GM19035 (cell line): ENCODE data around the gene TCTN3.
"Not testable (repeated sequence)": the region's sequence is repeated elsewhere in the genome, so short reads cannot be mapped to it uniquely, and the experiment has no call there.

Experiments
- ATAC-seq: cut with Tn5 transposase; IDR thresholded peaks from one replicate; pipeline ENCODE4 v1.9.1; 2021; ENCODE audit not compliant: unreplicated experiment

The TCTN3 gene

DNA sequence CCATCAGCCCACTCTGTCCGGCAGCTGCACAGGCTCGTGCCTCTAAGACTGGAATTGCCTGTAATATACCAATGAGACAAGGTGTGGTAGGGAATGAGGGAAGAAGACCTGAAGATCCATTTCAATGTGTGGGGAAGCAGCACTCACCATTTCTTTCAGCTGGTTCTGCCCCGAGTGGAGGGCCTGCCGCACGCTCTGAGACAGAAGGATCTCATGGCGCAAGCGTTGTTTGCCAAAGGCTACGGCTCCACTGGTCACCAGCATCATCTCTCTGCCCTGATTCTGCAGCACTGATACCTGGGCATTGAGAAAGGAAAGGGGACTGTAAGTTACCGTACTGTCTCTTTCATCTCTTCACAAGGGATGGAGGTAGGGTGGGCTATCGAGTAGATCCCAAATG lies 56.6 kb downstream of the TCTN3 start:
- ATAC-seq, result no peak

DNA sequence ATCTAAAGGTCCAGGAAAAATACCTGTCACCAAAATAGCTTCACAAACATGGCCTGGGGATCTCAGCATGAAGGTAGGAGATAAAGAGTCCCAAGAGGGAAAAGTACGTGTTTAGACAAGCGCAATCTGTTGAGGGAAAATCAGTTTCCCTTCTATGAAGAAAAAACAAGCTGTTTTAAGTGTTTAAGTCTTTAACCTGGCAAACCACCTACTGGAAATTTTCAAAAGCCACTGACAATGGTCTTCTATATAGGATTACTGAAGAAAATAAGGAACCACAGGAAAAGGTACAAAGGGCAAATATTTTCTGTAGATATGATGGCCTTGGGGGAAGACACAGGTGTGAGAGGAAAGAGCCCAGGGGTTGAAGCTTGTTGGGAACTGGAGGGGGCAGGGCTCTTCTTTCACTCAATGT lies 58.4 kb downstream of the TCTN3 start:
- ATAC-seq, result no peak

GRCh38 chr10:95628786-95629185 lies 64.9 kb downstream of the TCTN3 start:
- no peak for ATAC-seq

DNA sequence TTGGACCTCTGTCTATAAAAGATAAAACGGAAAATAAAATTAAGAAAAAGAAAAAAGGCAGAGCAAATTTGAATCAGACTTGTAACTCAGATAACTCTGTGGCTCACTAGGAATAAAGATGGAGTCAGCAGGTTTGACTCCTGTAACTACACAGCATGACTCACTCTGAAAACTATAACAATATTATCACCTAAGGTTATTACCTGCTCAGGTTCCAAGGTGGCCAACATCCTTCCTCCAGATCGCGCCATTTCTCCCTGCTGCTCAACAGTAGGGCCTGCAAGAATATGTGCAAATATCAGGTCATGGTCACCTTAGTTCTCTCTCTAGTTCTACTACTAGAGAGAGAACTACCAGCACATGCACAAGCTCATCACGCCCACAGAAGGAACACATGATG lies 67.2 kb downstream of the TCTN3 start:
- ATAC-seq, result no peak

- ATAC-seq, result not testable (repeated sequence)
Measured at GRCh38 chr10:95620415-95620814, 73.3 kb downstream of the TCTN3 start.

- no peak for ATAC-seq
Measured at GRCh38 chr10:95618101-95618500, 75.6 kb downstream of the TCTN3 start.

- ATAC-seq, result no peak
Measured at GRCh38 chr10:95616446-95616845, 77.3 kb downstream of the TCTN3 start.
